ENCODE measurements around the gene FAM3B. TPM values are rescaled to one million over a fixed set of nuclear protein-coding genes. Genes with fewer than 3 reads are reported as not detected.

FAM3B gene
- total RNA-seq, 1 experiment from 2014 or later: not detected

GRCh38 chr21:41370840-41371684 lies 54.5 kb downstream of the FAM3B start:
- no peak for TF ChIP-seq CTCF (IDR thresholded peaks at IDR 0.05)
- TF ChIP-seq, protein P1, sequence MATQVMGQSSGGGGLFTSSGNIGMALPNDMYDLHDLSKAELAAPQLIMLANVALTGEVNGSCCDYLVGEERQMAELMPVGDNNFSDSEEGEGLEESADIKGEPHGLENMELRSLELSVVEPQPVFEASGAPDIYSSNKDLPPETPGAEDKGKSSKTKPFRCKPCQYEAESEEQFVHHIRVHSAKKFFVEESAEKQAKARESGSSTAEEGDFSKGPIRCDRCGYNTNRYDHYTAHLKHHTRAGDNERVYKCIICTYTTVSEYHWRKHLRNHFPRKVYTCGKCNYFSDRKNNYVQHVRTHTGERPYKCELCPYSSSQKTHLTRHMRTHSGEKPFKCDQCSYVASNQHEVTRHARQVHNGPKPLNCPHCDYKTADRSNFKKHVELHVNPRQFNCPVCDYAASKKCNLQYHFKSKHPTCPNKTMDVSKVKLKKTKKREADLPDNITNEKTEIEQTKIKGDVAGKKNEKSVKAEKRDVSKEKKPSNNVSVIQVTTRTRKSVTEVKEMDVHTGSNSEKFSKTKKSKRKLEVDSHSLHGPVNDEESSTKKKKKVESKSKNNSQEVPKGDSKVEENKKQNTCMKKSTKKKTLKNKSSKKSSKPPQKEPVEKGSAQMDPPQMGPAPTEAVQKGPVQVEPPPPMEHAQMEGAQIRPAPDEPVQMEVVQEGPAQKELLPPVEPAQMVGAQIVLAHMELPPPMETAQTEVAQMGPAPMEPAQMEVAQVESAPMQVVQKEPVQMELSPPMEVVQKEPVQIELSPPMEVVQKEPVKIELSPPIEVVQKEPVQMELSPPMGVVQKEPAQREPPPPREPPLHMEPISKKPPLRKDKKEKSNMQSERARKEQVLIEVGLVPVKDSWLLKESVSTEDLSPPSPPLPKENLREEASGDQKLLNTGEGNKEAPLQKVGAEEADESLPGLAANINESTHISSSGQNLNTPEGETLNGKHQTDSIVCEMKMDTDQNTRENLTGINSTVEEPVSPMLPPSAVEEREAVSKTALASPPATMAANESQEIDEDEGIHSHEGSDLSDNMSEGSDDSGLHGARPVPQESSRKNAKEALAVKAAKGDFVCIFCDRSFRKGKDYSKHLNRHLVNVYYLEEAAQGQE (IDR thresholded peaks at IDR 0.05; ENCODE audit: insufficient read depth in 1 of 2, low read depth in 2 of 2, low read length in 1 of 2): no peak
- ChIA-PET CTCF (interaction anchor here (1.9 kb wide), 1 partner anchor 88 kb away, joined by 6 read pairs; no protein-coding TSS in a partner anchor), POLR2A (no interaction called here)
- peak overlapping the region; percentile 70 to 92 for H3K4me3 ChIP-seq (ENCODE audit: low read depth in 2 of 2, low read length in 2 of 2)
- no peaks in the 10 kb centered on the region for H3K4me1 ChIP-seq (ENCODE audit: control insufficient read depth, insufficient read depth, low read length)
- no peaks in the 10 kb centered on the region for H3K36me3 ChIP-seq (ENCODE audit: control insufficient read depth, insufficient read depth, low read length)
- DNase-seq (ENCODE audit: low read depth, low spot score): no peak
- in situ Hi-C loops (cut with HindIII; ENCODE audit: low pct_unique_long_range_greater_than_20kb, low sequenced_read_pairs) (no loop called here), intact Hi-C loops (cut with micrococcal nuclease; ENCODE audit: unreplicated experiment) (no loop called here)
- no peaks in the 10 kb centered on the region for H3K9me3 ChIP-seq (ENCODE audit: control insufficient read depth, insufficient read depth, low read depth, low read length)
- H3K27me3 ChIP-seq (ENCODE audit: control insufficient read depth, insufficient read depth, low read length): no peaks in the 10 kb centered on the region
- H3K27ac ChIP-seq (ENCODE audit: low read length): peak overlapping the region; percentile 97
- BruUV-seq (replicated peaks): no TSS peak
- ATAC-seq: no peak

DNA sequence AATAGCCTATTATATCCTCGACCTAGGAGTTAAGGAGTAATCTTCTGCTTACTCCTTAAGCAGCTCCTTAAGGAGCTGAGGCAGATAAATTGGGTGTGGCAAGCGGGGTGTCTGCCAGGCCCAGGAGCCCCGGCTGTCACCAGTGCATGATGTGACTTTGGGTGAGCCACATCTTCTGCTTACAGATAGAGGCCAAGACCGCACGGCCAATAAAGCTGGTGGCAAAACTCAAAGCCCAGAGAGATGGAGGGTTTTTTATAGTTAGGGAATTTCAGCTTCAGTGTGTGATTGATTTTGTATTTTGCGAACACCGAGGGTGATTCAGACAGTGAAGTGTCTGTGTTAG lies 55.1 kb downstream of the FAM3B start:
- Histone ChIP-seq H3K4me1 (ENCODE audit: control insufficient read depth, insufficient read depth, low read length) (no peaks in the 10 kb centered on the region), H3K4me3 (ENCODE audit: low read depth in 2 of 2, low read length in 2 of 2) (peak overlapping the region; percentile 70 to 92), H3K9me3 (ENCODE audit: control insufficient read depth, insufficient read depth, low read depth, low read length) (no peaks in the 10 kb centered on the region), H3K36me3 (ENCODE audit: control insufficient read depth, insufficient read depth, low read length) (no peaks in the 10 kb centered on the region), H3K27me3 (ENCODE audit: control insufficient read depth, insufficient read depth, low read length) (no peaks in the 10 kb centered on the region), H3K27ac (ENCODE audit: low read length) (peak overlapping the region; percentile 97)
- intact Hi-C loops (cut with micrococcal nuclease; ENCODE audit: unreplicated experiment) (no loop called here), in situ Hi-C loops (cut with HindIII; ENCODE audit: low pct_unique_long_range_greater_than_20kb, low sequenced_read_pairs) (no loop called here)
- ATAC-seq: no peak
- ChIA-PET CTCF (no interaction called here), POLR2A (no interaction called here)
- DNase-seq (ENCODE audit: low read depth, low spot score): no peak
- TF ChIP-seq SIN3A (IDR thresholded peaks at IDR 0.05; ENCODE audit: borderline replicate concordance, insufficient read depth, low read depth, low read length) (no peak), TCF7L2 (IDR thresholded peaks at IDR 0.05; ENCODE audit: low read depth, low read length) (no peak), POLR2AphosphoS5 (IDR thresholded peaks at IDR 0.05; ENCODE audit: low read depth, low read length) (no peak), CTCF (IDR thresholded peaks at IDR 0.05) (no peak)
- TF ChIP-seq, protein P1 (IDR thresholded peaks at IDR 0.05; ENCODE audit: insufficient read depth in 1 of 2, low read depth in 2 of 2, low read length in 1 of 2): no peak
- BruUV-seq (replicated peaks): no TSS peak
